AG10803 (cell line): Measurements from ENCODE around the gene MAPK10.

ENCODE experiments used
- DNase-seq: peaks from one replicate; pipeline ENCODE4 v3.0.0; 2010; ENCODE audit warnings: low read depth
- H3K4me3 ChIP-seq: 2 replicates; pipeline ENCODE4 v1.5.1; 2011; ENCODE audit warnings: mild to moderate bottlenecking, low read length, control low read depth
- CTCF ChIP-seq: conservative IDR thresholded peaks from 2 replicates; pipeline ENCODE4 v1.5.1; 2011; ENCODE audit warnings: mild to moderate bottlenecking, low read length, control low read depth, inconsistent platforms

MAPK10 gene

GRCh38 chr4:86223472-86223871 is 136.4 kb downstream of the MAPK10 start:
- peak; percentile 73 for TF ChIP-seq CTCF
- H3K4me3 ChIP-seq: no peak overlapping the region
- DNase-seq: peak; percentile 47

DNA sequence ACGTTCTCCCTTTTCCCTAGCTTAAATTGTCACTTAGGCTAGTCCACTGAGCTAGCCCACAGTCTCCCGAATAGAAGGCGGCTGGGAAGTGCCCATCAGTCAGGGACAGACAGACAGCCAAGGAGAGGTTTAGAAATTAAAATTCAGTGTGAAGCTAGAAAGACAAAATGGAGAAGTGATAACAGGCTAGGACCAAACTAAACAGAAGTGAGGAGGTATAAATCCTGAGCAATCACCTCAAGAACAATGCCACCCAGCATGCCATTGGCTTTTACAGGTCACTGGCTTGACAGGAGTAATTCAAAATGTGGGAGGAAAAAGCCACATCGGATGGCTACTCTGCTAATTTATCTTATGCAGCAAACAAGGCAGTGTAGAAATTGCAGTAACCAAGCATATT is 138.9 kb downstream of the MAPK10 start:
- no peak for DNase-seq
- no peak for TF ChIP-seq CTCF
- H3K4me3 ChIP-seq: no peak overlapping the region

DNA sequence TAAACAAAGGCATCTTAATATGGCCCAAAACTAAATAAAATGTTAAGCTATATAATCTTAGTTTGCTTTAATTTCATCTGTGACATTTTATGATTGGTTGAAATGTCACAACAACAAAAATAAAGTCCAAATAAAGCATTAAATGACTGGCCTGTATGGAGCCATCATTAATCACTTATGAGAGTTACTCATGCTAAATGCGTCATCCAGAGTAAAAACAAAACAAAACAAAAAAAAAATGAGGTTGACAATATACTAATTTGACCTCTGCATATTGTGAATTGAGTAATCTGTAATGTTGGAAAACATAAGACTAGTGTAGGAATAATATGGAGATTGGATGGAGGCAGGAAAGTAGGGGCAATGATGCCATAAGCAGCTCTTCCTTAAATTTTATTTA is 139.7 kb downstream of the MAPK10 start:
- peak; percentile 14 for DNase-seq
- no peak overlapping the region for H3K4me3 ChIP-seq
- no peak for TF ChIP-seq CTCF

GRCh38 chr4:86218746-86219473 is 140.9 kb downstream of the MAPK10 start:
- peak; percentile 42 for DNase-seq
- TF ChIP-seq CTCF: no peak
- H3K4me3 ChIP-seq: no peak overlapping the region

DNA sequence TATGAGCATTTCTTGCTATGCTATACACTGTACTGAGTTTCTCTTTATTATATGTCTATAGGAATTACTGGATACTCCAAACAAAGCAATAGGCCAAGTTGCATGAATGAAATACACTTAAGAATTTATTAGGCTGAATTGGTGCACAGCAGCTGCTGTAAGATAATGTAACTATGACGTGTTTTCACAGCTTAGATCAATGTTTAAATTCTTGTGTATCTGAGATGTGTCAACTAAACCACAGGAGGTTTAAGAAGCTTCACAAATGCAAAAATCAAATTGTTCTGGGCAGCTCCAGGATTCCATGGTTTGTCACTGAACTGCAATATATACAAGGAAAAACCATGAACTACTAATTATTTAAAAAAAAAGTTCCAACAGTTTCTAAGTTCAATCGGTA is 156.7 kb downstream of the MAPK10 start:
- TF ChIP-seq CTCF: no peak
- H3K4me3 ChIP-seq: no peak overlapping the region
- peak; percentile 15 for DNase-seq

DNA sequence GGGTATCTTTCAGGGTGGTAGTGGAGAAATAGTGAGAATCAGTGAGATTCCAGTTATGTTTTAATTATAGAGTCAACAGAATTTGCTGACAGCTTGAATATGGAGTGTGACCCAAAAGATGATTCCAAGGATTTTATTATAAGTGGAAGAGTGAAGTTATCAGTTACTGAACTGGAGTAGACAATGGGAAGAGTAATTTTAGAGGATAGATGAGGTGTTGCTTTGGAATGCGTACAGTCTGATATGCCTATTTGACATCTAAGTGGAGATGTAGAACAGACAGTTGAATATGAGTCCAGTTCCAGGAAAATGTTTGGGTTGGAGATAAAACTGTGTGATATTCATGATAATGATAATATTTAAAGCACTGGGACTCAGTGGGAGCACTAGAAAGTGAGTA is 174.2 kb downstream of the MAPK10 start:
- no peak for DNase-seq
- no peak overlapping the region for H3K4me3 ChIP-seq
- no peak for TF ChIP-seq CTCF

- TF ChIP-seq CTCF: no peak
- H3K4me3 ChIP-seq: no peak overlapping the region
- no peak for DNase-seq
Measured at GRCh38 chr4:86184901-86185285, 175.0 kb downstream of the MAPK10 start.
